Activated naive CD8-positive, alpha-beta T cell treated with anti-CD3 and anti-CD28 coated beads, Interleukin-2, amount 50 U/mL, for 24 hours (primary cell): Measurements from ENCODE around the gene ANXA10.

Experiments used
- ATAC-seq: fragments of 150-1000 bp; cut with Tn5 transposase; one replicate; pipeline ENCODE4 v1.10.0; 2021
- DNase-seq: peaks from one replicate; pipeline ENCODE4 v3.0.0; 2021
- H3K27ac Mint-ChIP-seq: one replicate; pipeline ENCODE4 v1.8.0; 2021; ENCODE audit warnings: mild to moderate bottlenecking, mixed read lengths
- H3K27me3 Mint-ChIP-seq: one replicate; pipeline ENCODE4 v1.8.0; 2021; ENCODE audit warnings: mixed read lengths
- H3K36me3 Mint-ChIP-seq: one replicate; pipeline ENCODE4 v1.8.0; 2021; ENCODE audit warnings: low read depth, mixed read lengths
- H3K4me1 Mint-ChIP-seq: one replicate; pipeline ENCODE4 v1.8.0; 2021; ENCODE audit warnings: mixed read lengths
- H3K4me3 Mint-ChIP-seq: one replicate; pipeline ENCODE4 v1.8.0; 2021; ENCODE audit warnings: mild to moderate bottlenecking, moderate library complexity, mixed read lengths
- H3K9me3 Mint-ChIP-seq: one replicate; pipeline ENCODE4 v1.8.0; 2021; ENCODE audit warnings: mixed read lengths

ANXA10 gene

GRCh38 chr4:168092176-168092712 is at the start of gene ANXA10:
ANXA10 (plus strand) TSS chr4:168092537; CDS start chr4:168092701, 164 bp downstream.
- H3K9me3 Mint-ChIP-seq = peaks cover 10% of the 10 kb centered on the region
- ATAC-seq = no peak
- H3K4me3 Mint-ChIP-seq = no peak within 1 kb of the TSS
- H3K4me1 Mint-ChIP-seq = no peaks in the 10 kb centered on the region
- H3K27me3 Mint-ChIP-seq = peaks cover 2% of the 10 kb centered on the region
- DNase-seq = no peak
- H3K36me3 Mint-ChIP-seq = no peaks in the 10 kb centered on the region
- no peak within 1 kb of the TSS for H3K27ac Mint-ChIP-seq

GRCh38 chr4:168045354-168045753 is 47.0 kb upstream of the ANXA10 start:
- DNase-seq = no peak
- H3K4me3 Mint-ChIP-seq = no peak overlapping the region
- H3K27ac Mint-ChIP-seq = no peak overlapping the region
- no peaks in the 10 kb centered on the region for H3K36me3 Mint-ChIP-seq
- no peaks in the 10 kb centered on the region for H3K27me3 Mint-ChIP-seq
- peaks cover 7% of the 10 kb centered on the region for H3K9me3 Mint-ChIP-seq
- no peak for ATAC-seq
- H3K4me1 Mint-ChIP-seq = no peaks in the 10 kb centered on the region

- Mint-ChIP-seq H3K4me1 (no peaks in the 10 kb centered on the region), H3K36me3 (no peaks in the 10 kb centered on the region), H3K9me3 (peaks cover 7% of the 10 kb centered on the region), H3K27me3 (no peaks in the 10 kb centered on the region), H3K4me3 (no peak overlapping the region), H3K27ac (no peak overlapping the region)
- ATAC-seq = no peak
- DNase-seq = no peak
Observed at GRCh38 chr4:168050002-168050401, 42.3 kb upstream of the ANXA10 start.

- Mint-ChIP-seq H3K4me1 (no peaks in the 10 kb centered on the region), H3K27ac (no peak overlapping the region), H3K36me3 (no peaks in the 10 kb centered on the region), H3K4me3 (no peak overlapping the region), H3K27me3 (no peaks in the 10 kb centered on the region), H3K9me3 (peaks cover 7% of the 10 kb centered on the region)
- DNase-seq (no peak), ATAC-seq (no peak)
Observed at GRCh38 chr4:168051526-168051925, 40.8 kb upstream of the ANXA10 start.

- Mint-ChIP-seq H3K36me3 (no peaks in the 10 kb centered on the region), H3K4me1 (no peaks in the 10 kb centered on the region), H3K4me3 (no peak overlapping the region), H3K27ac (no peak overlapping the region), H3K9me3 (no peaks in the 10 kb centered on the region), H3K27me3 (peaks cover 2% of the 10 kb centered on the region)
- no peak for DNase-seq
- no peak for ATAC-seq
Observed at GRCh38 chr4:168057412-168057811, 34.9 kb upstream of the ANXA10 start.

GRCh38 chr4:168059251-168059650 is 33.1 kb upstream of the ANXA10 start:
- no peaks in the 10 kb centered on the region for H3K4me1 Mint-ChIP-seq
- H3K27ac Mint-ChIP-seq = no peak overlapping the region
- no peaks in the 10 kb centered on the region for H3K9me3 Mint-ChIP-seq
- no peak overlapping the region for H3K4me3 Mint-ChIP-seq
- no peak for ATAC-seq
- no peak for DNase-seq
- H3K36me3 Mint-ChIP-seq = no peaks in the 10 kb centered on the region
- H3K27me3 Mint-ChIP-seq = peaks cover 2% of the 10 kb centered on the region

GRCh38 chr4:168063031-168063430 is 29.3 kb upstream of the ANXA10 start:
- ATAC-seq (no peak), DNase-seq (no peak)
- H3K9me3 Mint-ChIP-seq = no peaks in the 10 kb centered on the region
- H3K27me3 Mint-ChIP-seq = peaks cover 2% of the 10 kb centered on the region
- H3K4me1 Mint-ChIP-seq = no peaks in the 10 kb centered on the region
- H3K36me3 Mint-ChIP-seq = no peaks in the 10 kb centered on the region
- H3K27ac Mint-ChIP-seq = no peak overlapping the region
- no peak overlapping the region for H3K4me3 Mint-ChIP-seq

GRCh38 chr4:168070903-168071302 is 21.4 kb upstream of the ANXA10 start:
- no peak overlapping the region for H3K27ac Mint-ChIP-seq
- ATAC-seq (no peak), DNase-seq (no peak)
- no peak overlapping the region for H3K4me3 Mint-ChIP-seq
- H3K9me3 Mint-ChIP-seq = no peaks in the 10 kb centered on the region
- H3K36me3 Mint-ChIP-seq = no peaks in the 10 kb centered on the region
- no peaks in the 10 kb centered on the region for H3K4me1 Mint-ChIP-seq
- H3K27me3 Mint-ChIP-seq = peaks cover 2% of the 10 kb centered on the region

GRCh38 chr4:168071304-168071703 is 21.0 kb upstream of the ANXA10 start:
- H3K4me3 Mint-ChIP-seq = no peak overlapping the region
- no peak for DNase-seq
- peaks cover 2% of the 10 kb centered on the region for H3K27me3 Mint-ChIP-seq
- H3K27ac Mint-ChIP-seq = no peak overlapping the region
- no peaks in the 10 kb centered on the region for H3K36me3 Mint-ChIP-seq
- no peak for ATAC-seq
- H3K4me1 Mint-ChIP-seq = no peaks in the 10 kb centered on the region
- no peaks in the 10 kb centered on the region for H3K9me3 Mint-ChIP-seq

GRCh38 chr4:168074861-168075260 is 17.5 kb upstream of the ANXA10 start:
- ATAC-seq (no peak), DNase-seq (no peak)
- peaks cover 5% of the 10 kb centered on the region for H3K27me3 Mint-ChIP-seq
- H3K4me3 Mint-ChIP-seq = no peak overlapping the region
- H3K27ac Mint-ChIP-seq = no peak overlapping the region
- no peaks in the 10 kb centered on the region for H3K9me3 Mint-ChIP-seq
- H3K36me3 Mint-ChIP-seq = no peaks in the 10 kb centered on the region
- H3K4me1 Mint-ChIP-seq = no peaks in the 10 kb centered on the region

- DNase-seq = peak; percentile 55
- Mint-ChIP-seq H3K36me3 (no peaks in the 10 kb centered on the region), H3K27ac (no peak overlapping the region), H3K9me3 (no peaks in the 10 kb centered on the region), H3K4me3 (no peak overlapping the region), H3K27me3 (peaks cover 5% of the 10 kb centered on the region), H3K4me1 (no peaks in the 10 kb centered on the region)
- no peak for ATAC-seq
Observed at GRCh38 chr4:168076989-168077725, 15.2 kb upstream of the ANXA10 start.

GRCh38 chr4:168077726-168078239 is 14.6 kb upstream of the ANXA10 start:
- Mint-ChIP-seq H3K9me3 (no peaks in the 10 kb centered on the region), H3K4me1 (no peaks in the 10 kb centered on the region), H3K27ac (no peak overlapping the region), H3K27me3 (peaks cover 5% of the 10 kb centered on the region), H3K36me3 (no peaks in the 10 kb centered on the region), H3K4me3 (no peak overlapping the region)
- DNase-seq (no peak), ATAC-seq (no peak)

GRCh38 chr4:168082379-168082778 is 10.0 kb upstream of the ANXA10 start:
- H3K9me3 Mint-ChIP-seq = peaks cover 10% of the 10 kb centered on the region
- H3K4me1 Mint-ChIP-seq = no peaks in the 10 kb centered on the region
- H3K4me3 Mint-ChIP-seq = no peak overlapping the region
- no peak overlapping the region for H3K27ac Mint-ChIP-seq
- no peaks in the 10 kb centered on the region for H3K36me3 Mint-ChIP-seq
- H3K27me3 Mint-ChIP-seq = peaks cover 4% of the 10 kb centered on the region
- no peak for DNase-seq
- ATAC-seq = no peak

- peaks cover 2% of the 10 kb centered on the region for H3K27me3 Mint-ChIP-seq
Observed at GRCh38 chr4:168095776-168096406, 3.6 kb downstream of the ANXA10 start.

GRCh38 chr4:168096407-168096784 is 4.1 kb downstream of the ANXA10 start:
- H3K9me3 Mint-ChIP-seq = no peaks in the 10 kb centered on the region
- peaks cover 2% of the 10 kb centered on the region for H3K27me3 Mint-ChIP-seq

More at GRCh38 chr4:168095776-168096406, 3.6 kb downstream of the ANXA10 start:
- Mint-ChIP-seq H3K9me3 (no peaks in the 10 kb centered on the region), H3K27ac (no peak overlapping the region), H3K4me3 (no peak overlapping the region), H3K36me3 (no peaks in the 10 kb centered on the region), H3K4me1 (no peaks in the 10 kb centered on the region)
- DNase-seq (no peak), ATAC-seq (no peak)

More at GRCh38 chr4:168096407-168096784, 4.1 kb downstream of the ANXA10 start:
- H3K4me3 Mint-ChIP-seq = no peak overlapping the region
- H3K27ac Mint-ChIP-seq = no peak overlapping the region
- ATAC-seq (no peak), DNase-seq (no peak)
- H3K36me3 Mint-ChIP-seq = no peaks in the 10 kb centered on the region
- no peaks in the 10 kb centered on the region for H3K4me1 Mint-ChIP-seq
